Measurements from ENCODE around the gene IMPDH2. TPM values are rescaled to one million over a fixed set of nuclear protein-coding genes. Genes with fewer than 3 reads are reported as not detected.

Gene IMPDH2
- total RNA-seq, 4 donors from 2014 or later, result 205 to 275 (median 222) TPM

- intact Hi-C loops (cut with DNase I; ENCODE audit: low total_unique reads), result no loop called here
- H3K4me3 ChIP-seq (ENCODE audit: low read depth, poor library complexity, severe bottlenecking), result peak overlapping the region; percentile 87
- peak; percentile 99 to 100 for DNase-seq (ENCODE audit: low spot score in 2 of 2)
- TF ChIP-seq, protein P1, sequence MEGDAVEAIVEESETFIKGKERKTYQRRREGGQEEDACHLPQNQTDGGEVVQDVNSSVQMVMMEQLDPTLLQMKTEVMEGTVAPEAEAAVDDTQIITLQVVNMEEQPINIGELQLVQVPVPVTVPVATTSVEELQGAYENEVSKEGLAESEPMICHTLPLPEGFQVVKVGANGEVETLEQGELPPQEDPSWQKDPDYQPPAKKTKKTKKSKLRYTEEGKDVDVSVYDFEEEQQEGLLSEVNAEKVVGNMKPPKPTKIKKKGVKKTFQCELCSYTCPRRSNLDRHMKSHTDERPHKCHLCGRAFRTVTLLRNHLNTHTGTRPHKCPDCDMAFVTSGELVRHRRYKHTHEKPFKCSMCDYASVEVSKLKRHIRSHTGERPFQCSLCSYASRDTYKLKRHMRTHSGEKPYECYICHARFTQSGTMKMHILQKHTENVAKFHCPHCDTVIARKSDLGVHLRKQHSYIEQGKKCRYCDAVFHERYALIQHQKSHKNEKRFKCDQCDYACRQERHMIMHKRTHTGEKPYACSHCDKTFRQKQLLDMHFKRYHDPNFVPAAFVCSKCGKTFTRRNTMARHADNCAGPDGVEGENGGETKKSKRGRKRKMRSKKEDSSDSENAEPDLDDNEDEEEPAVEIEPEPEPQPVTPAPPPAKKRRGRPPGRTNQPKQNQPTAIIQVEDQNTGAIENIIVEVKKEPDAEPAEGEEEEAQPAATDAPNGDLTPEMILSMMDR (IDR thresholded peaks at IDR 0.05), result no peak
- TF ChIP-seq POLR2A (IDR thresholded peaks at IDR 0.05), result peak in 1 of 2 donors; percentile 89
- WGBS, 2 donors, result 2% methylated on average over 23 to 30 of the region's 60 CpGs
Measured at GRCh38 chr3:49021213-49021812, 7.9 kb downstream of the IMPDH2 start.

DNA sequence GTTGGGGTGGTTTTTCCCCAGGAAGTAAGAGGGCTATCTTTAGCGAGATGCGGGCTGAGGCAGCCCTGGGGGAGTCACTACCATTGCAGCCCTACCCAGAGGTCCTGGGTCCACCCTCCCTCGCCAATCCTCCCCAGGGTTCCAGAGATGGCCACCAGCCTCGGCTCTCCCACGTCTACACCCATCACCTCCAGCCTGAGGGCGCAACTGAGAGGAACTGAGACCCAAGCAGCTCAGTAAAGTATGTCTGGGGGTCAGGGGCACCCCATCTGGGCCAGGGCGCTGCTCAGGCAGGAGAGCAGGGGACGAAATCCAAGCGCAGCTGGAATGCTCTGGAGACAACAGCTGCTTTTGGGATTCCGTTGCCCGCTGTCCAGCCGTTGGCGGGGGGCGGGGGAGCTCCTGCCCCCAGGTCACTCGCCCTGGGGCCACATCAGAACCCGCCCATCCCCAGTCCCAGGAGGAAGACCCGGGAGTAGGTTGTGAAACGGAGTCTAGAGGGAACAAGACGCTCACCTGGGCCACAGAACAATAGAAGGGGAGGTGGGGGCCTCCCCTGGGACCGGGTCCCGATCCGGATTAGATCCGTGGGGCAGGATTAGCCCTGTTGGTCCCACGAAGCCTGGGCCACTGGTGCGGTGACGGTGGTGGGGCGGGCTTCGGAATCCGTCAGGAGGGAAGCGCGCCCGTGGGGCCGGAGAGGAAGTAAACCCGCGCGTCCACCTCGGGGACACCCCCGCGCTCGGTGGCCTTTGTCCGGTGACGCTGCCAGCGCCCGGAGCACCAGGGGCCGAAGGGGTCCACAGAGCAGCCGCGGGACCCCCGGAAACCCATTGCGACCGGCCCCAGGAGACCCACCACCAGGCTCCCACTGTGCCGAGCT lies 8.6 kb downstream of the IMPDH2 start:
- TF ChIP-seq POLR2A (IDR thresholded peaks at IDR 0.05), result no peak
- TF ChIP-seq, protein P1 (IDR thresholded peaks at IDR 0.05), result no peak
- peak overlapping the region; percentile 55 for H3K4me3 ChIP-seq (ENCODE audit: low read depth, poor library complexity, severe bottlenecking)
- intact Hi-C loops (cut with DNase I; ENCODE audit: low total_unique reads), result no loop called here
- WGBS, 2 donors, result 3 to 6% methylated on average over 25 to 30 of the region's 51 CpGs
- peak in 1 of 2 donors; percentile 94 for DNase-seq (ENCODE audit: low spot score in 2 of 2)

- no peak for TF ChIP-seq POLR2A (IDR thresholded peaks at IDR 0.05)
- TF ChIP-seq, protein P1 (IDR thresholded peaks at IDR 0.05), result no peak
- H3K4me3 ChIP-seq (ENCODE audit: low read depth, poor library complexity, severe bottlenecking), result no peak overlapping the region
- intact Hi-C loops (cut with DNase I; ENCODE audit: low total_unique reads), result no loop called here
- WGBS, 2 donors, result 37 to 40% methylated on average over 12 of the region's 12 CpGs
- DNase-seq (ENCODE audit: low spot score in 2 of 2), result no peak
Measured at GRCh38 chr3:49019941-49020329, 9.3 kb downstream of the IMPDH2 start.

DNA sequence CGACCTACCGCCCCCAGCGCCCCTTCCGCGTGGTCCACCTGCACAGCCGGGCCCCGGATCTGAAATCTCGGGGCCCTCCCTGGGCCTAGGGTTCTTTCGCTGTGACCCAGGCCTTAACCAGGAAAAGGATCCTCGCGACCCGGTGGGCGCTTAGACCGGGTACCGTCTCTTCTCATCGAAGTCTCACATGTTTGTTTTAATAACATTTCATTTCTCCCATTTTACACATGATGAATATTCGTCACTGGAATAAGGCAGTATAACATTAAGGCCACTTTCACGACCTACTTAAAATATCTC lies 10.5 kb downstream of the IMPDH2 start:
- intact Hi-C loops (cut with DNase I; ENCODE audit: low total_unique reads), result no loop called here
- DNase-seq (ENCODE audit: low spot score in 2 of 2), result no peak
- H3K4me3 ChIP-seq (ENCODE audit: low read depth, poor library complexity, severe bottlenecking), result peak overlapping the region; percentile 50
- TF ChIP-seq POLR2A (IDR thresholded peaks at IDR 0.05), result no peak
- TF ChIP-seq, protein P1 (IDR thresholded peaks at IDR 0.05), result no peak
- WGBS, 2 donors, result 1% methylated on average over 18 of the region's 18 CpGs

- H3K4me3 ChIP-seq (ENCODE audit: low read depth, poor library complexity, severe bottlenecking), result peak within 1 kb of the TSS; percentile 50
- TF ChIP-seq, protein P1 (IDR thresholded peaks at IDR 0.05), result no peak
- peak in 1 of 2 donors; percentile 37 for TF ChIP-seq POLR2A (IDR thresholded peaks at IDR 0.05)
- WGBS, 2 donors, result 0% methylated on average over 54 to 81 of the region's 85 CpGs
- DNase-seq (ENCODE audit: low spot score in 2 of 2), result peak in 1 of 2 donors; percentile 91
- intact Hi-C loops (cut with DNase I; ENCODE audit: low total_unique reads), result no loop called here
Measured at GRCh38 chr3:49017971-49018706, 11.1 kb downstream of the IMPDH2 start, which contains the start of gene DALRD3. DALRD3 (minus strand) TSS chr3:49018580; CDS start chr3:49018564, 16 bp downstream.

Data from lower leg skin (tissue), 4 donors.